ENCODE measurements around the gene ZMYND10.

- TF ChIP-seq CTCF (conservative IDR thresholded peaks at IDR 0.05 in 1 of 2, IDR thresholded peaks at IDR 0.05 in 1 of 2; ENCODE audit: extremely low read depth in 1 of 2, insufficient read depth in 1 of 2, low read depth in 1 of 2, low read length in 2 of 2) (no peak), EZH2 (IDR thresholded peaks at IDR 0.05; ENCODE audit: borderline replicate concordance, low read length) (no peak)
Measured at GRCh38 chr3:50390508-50391224, 45.1 kb upstream of the ZMYND10 start.
